Esophagus squamous epithelium (tissue), 4 donors: ENCODE results near the gene TMEM178B.
"Not testable (repeated sequence)": the region's sequence is repeated elsewhere in the genome, so short reads cannot be mapped to it uniquely, and the experiment has no call there.

Experiments used
- CTCF ChIP-seq, 6 experiments: fragments of 450-650 bp in 4 of 6; fragments of 200-600 bp in 2 of 6; sonication (generic) in 2 of 6; IDR thresholded peaks; one replicate each; pipeline ENCODE4 v1.5.1; 2016 to 2019; ENCODE audit warnings: antibody characterized with exemption in 6 of 6, mild to moderate bottlenecking in 4 of 6, moderate library complexity in 4 of 6
- POLR2A ChIP-seq, 4 donors: fragments of 450-650 bp; IDR thresholded peaks; one replicate each; pipeline ENCODE4 v1.6.1; 2017; ENCODE audit warnings: antibody characterized with exemption in 4 of 4, mild to moderate bottlenecking in 4 of 4, moderate library complexity in 3 of 4

DNA sequence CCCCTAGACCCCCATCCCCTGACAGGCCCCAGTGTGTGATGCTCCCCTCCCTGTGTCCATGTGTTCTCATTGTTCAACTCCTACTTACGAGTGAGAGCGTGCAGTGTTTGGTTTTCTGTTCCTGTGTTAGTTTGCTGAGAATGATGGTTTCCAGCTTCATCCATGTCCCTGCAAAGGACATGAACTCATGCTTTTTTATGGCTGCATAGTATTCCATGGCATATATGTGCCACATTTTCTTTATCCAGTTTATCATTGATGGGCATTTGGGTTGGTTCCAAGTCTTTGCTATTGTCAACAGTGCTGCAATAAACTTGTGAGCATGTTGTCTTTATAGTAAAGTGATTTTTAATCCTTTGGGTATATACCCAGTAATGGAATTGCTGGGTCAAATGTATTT, 42.8 kb downstream of the TMEM178B start:
- TF ChIP-seq POLR2A, CTCF (IDR thresholded peaks at IDR 0.05): not testable (repeated sequence)
